ENCODE results near the gene SPNS3. TPM values are rescaled to one million over a fixed set of nuclear protein-coding genes. Genes with fewer than 3 reads are reported as not detected.

Gene SPNS3, protein sequence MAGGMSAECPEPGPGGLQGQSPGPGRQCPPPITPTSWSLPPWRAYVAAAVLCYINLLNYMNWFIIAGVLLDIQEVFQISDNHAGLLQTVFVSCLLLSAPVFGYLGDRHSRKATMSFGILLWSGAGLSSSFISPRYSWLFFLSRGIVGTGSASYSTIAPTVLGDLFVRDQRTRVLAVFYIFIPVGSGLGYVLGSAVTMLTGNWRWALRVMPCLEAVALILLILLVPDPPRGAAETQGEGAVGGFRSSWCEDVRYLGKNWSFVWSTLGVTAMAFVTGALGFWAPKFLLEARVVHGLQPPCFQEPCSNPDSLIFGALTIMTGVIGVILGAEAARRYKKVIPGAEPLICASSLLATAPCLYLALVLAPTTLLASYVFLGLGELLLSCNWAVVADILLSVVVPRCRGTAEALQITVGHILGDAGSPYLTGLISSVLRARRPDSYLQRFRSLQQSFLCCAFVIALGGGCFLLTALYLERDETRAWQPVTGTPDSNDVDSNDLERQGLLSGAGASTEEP
- 0.23 and 0.29 TPM in 2 replicates for total RNA-seq (2013; cell fraction: nucleolus; rRNA removed)
- 2.6 and 3.3 TPM in 2 replicates for total RNA-seq (2014; rRNA removed)
- total RNA-seq (2014; rRNA removed; fragmentation: Illumina TruSeq; extraction: Trizol): 0.51 and 0.89 TPM in 2 replicates
- total RNA-seq (2021): 2.0 and 2.3 TPM in 2 replicates
- polyA plus RNA-seq (2011; ENCODE audit: low read depth): not detected
- 0.16 and 0.35 TPM in 2 replicates for polyA plus RNA-seq (2011; rRNA removed)
- 0.49 and 0.57 TPM in 2 replicates for polyA plus RNA-seq (2011; cell fraction: cytosol; rRNA removed)
- polyA plus RNA-seq (2011; cell fraction: nucleus; rRNA removed): 1.0 and 1.2 TPM in 2 replicates
- polyA plus RNA-seq (2012): 0.51 and 0.80 TPM in 2 replicates
- 0.29 and 0.50 TPM in 2 replicates for polyA plus RNA-seq (2014; fragmentation: Illumina TruSeq; extraction: Trizol)
- under 1 TPM; 0.24 TPM for polyA plus RNA-seq (2014; fragmentation: Nextera tagmentation; extraction: Ambion mirVana)
- polyA plus RNA-seq (2014; rRNA removed): 2.2 and 2.3 TPM in 2 replicates
- polyA plus RNA-seq (2016; fragmentation: Nextera tagmentation; extraction: Ambion mirVana): 1 to 10 TPM; 1.0 to 2.3 TPM
- 0.29 and 0.31 TPM in 2 replicates for polyA minus RNA-seq (2011; rRNA and poly(A)+ RNA removed)
- polyA minus RNA-seq (2011; cell fraction: cytosol; rRNA and poly(A)+ RNA removed): not detected in 2 replicates
- polyA minus RNA-seq (2011; cell fraction: nucleus; rRNA and poly(A)+ RNA removed): 0.24 and 0.86 TPM in 2 replicates
- percentile 16 among the genes with signal in this experiment for Bru-seq, nascent RNA
- percentile 15 among the genes with signal in this experiment for BruChase-seq, experiment 1, labeled RNA remaining after a 6-hour chase
- percentile 17 among the genes with signal in this experiment for BruChase-seq, experiment 2, labeled RNA remaining after a 2-hour chase
- long read RNA-seq, experiment 1: 0 reads
- long read RNA-seq, experiment 2: 0 reads

DNA sequence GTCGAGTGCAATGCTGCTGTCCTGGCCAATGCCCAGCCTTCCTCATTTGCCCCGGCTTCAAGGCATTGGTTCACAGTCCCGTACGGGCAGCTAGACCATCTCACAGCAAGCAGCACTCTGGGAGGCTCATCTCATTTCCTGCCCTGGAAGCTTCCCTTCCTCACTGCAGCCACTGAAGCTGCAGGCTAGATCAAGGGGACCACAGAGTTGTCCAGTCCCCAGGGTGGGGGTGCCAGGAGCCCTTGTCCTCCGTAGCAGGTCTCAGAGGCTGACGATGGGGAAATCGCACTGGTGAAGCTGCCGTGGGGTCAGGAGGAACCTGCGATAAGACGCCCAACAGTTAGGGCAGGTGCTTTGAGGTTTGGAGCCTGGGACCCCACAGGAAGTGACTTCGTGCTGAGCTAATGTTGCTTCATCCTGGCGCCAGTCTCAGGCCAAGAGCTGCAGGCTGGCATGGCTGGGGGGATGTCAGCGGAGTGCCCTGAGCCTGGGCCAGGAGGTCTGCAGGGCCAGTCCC is at the start of gene SPNS3:
Gene SPNS3, plus strand, starts transcription at position 426 of the 517 bp plus-strand sequence. Its CDS starts 28 bp downstream, at position 454.
- intact Hi-C loops (cut with micrococcal nuclease; ENCODE audit: unreplicated experiment): no loop called here

More for the DNA sequence above, at the start of gene SPNS3:
- WGBS (ENCODE audit: insufficient coverage, insufficient replicate concordance, low lambda C conversion rate, missing lambda C conversion rate): 0% methylated on average over 13 of the region's 13 CpGs
- Histone ChIP-seq H3K27ac (ENCODE audit: control insufficient read depth, insufficient read depth) (no peak within 1 kb of the TSS), H3K9ac (ENCODE audit: control insufficient read depth, insufficient read depth, low read length) (no peak within 1 kb of the TSS), H3K4me1 (ENCODE audit: control insufficient read depth, insufficient read depth, low read length) (peaks cover 12% of the 10 kb centered on the region), H3K4me3 (no peak within 1 kb of the TSS), H3K4me2 (ENCODE audit: control insufficient read depth, insufficient read depth) (peak within 1 kb of the TSS; percentile 21), H4K20me1 (ENCODE audit: control insufficient read depth, insufficient read depth) (no peaks in the 10 kb centered on the region), H3K27me3 (replicated peaks in 1 of 2; ENCODE audit: control insufficient read depth in 2 of 2, insufficient read depth in 2 of 2, low read length in 1 of 2) (no peaks in the 10 kb centered on the region), H3K36me3 (ENCODE audit: control insufficient read depth in 2 of 2, insufficient read depth in 2 of 2, low read length in 1 of 2) (no peaks in the 10 kb centered on the region), H3K9me3 (replicated peaks; ENCODE audit: control insufficient read depth, insufficient read depth, low read length) (no peaks in the 10 kb centered on the region), H2AFZ (ENCODE audit: control insufficient read depth, low read depth, low read length) (peak within 1 kb of the TSS; percentile 80), H3K79me2 (ENCODE audit: control insufficient read depth, insufficient read depth, low read length) (no peaks in the 10 kb centered on the region)
- FAIRE-seq (no peak), DNase-seq (ENCODE audit: low read depth, low spot score) (no peak), ATAC-seq (peak; percentile 78)
- in situ Hi-C loops (cut with MboI): no loop called here
- ChIA-PET SMC1A (ENCODE audit: uncharacterized antibody, unreplicated experiment) (no interaction called here), POLR2A (no interaction called here), RAD21 (ENCODE audit: unreplicated experiment) (no interaction called here), CTCF (interaction anchor here (1.0 kb wide), 1 partner anchor 12 kb away, joined by 3 read pairs; no protein-coding TSS in a partner anchor)
- TF ChIP-seq CEBPZ (IDR thresholded peaks at IDR 0.05; ENCODE audit: low read depth, low read length): no peak
- no peak for TF ChIP-seq NFXL1 (IDR thresholded peaks at IDR 0.05; ENCODE audit: borderline replicate concordance)
- peak in 1 of 2 experiments; percentile 35; a peak in 1 of 4 replicates for TF ChIP-seq CEBPB (IDR thresholded peaks at IDR 0.05; ENCODE audit: borderline replicate concordance in 1 of 2, low read depth in 2 of 2, low read length in 2 of 2)
- peak; percentile 45; the same call in 1 of the 2 replicates for TF ChIP-seq POLR2A (IDR thresholded peaks at IDR 0.05; ENCODE audit: low read depth, low read length)
- TF ChIP-seq, protein P1, sequence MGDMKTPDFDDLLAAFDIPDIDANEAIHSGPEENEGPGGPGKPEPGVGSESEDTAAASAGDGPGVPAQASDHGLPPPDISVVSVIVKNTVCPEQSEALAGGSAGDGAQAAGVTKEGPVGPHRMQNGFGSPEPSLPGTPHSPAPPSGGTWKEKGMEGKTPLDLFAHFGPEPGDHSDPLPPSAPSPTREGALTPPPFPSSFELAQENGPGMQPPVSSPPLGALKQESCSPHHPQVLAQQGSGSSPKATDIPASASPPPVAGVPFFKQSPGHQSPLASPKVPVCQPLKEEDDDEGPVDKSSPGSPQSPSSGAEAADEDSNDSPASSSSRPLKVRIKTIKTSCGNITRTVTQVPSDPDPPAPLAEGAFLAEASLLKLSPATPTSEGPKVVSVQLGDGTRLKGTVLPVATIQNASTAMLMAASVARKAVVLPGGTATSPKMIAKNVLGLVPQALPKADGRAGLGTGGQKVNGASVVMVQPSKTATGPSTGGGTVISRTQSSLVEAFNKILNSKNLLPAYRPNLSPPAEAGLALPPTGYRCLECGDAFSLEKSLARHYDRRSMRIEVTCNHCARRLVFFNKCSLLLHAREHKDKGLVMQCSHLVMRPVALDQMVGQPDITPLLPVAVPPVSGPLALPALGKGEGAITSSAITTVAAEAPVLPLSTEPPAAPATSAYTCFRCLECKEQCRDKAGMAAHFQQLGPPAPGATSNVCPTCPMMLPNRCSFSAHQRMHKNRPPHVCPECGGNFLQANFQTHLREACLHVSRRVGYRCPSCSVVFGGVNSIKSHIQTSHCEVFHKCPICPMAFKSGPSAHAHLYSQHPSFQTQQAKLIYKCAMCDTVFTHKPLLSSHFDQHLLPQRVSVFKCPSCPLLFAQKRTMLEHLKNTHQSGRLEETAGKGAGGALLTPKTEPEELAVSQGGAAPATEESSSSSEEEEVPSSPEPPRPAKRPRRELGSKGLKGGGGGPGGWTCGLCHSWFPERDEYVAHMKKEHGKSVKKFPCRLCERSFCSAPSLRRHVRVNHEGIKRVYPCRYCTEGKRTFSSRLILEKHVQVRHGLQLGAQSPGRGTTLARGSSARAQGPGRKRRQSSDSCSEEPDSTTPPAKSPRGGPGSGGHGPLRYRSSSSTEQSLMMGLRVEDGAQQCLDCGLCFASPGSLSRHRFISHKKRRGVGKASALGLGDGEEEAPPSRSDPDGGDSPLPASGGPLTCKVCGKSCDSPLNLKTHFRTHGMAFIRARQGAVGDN (IDR thresholded peaks at IDR 0.05): no peak
- TF ChIP-seq NFYA (IDR thresholded peaks at IDR 0.05; ENCODE audit: borderline replicate concordance, low read depth, low read length): no peak
- TF ChIP-seq RUNX3 (IDR thresholded peaks at IDR 0.05; ENCODE audit: low read length): peak; percentile 19; the same call in 1 of the 2 replicates
- no TSS peak for BruUV-seq (replicated peaks)
